ENCODE measurements around the gene PPP2R5C. TPM values are rescaled to one million over a fixed set of nuclear protein-coding genes. Genes with fewer than 3 reads are reported as not detected.
A peak's percentile ranks its signal among the peaks of the same experiment; 100 is the strongest.

PPP2R5C gene
- total RNA-seq, 1 donor from 2014 or later, result 125 TPM

GRCh38 chr14:101929096-101929495 is 167.6 kb downstream of the PPP2R5C start:
- H3K36me3 Mint-ChIP-seq, result peaks cover 5% of the 10 kb centered on the region
- H3K4me3 Mint-ChIP-seq, result no peak overlapping the region
- no peaks in the 10 kb centered on the region for H3K9me3 Mint-ChIP-seq

GRCh38 chr14:101929946-101930345 is 168.4 kb downstream of the PPP2R5C start:
- peaks cover 4% of the 10 kb centered on the region for H3K36me3 Mint-ChIP-seq
- no peaks in the 10 kb centered on the region for H3K4me1 Mint-ChIP-seq
- H3K27me3 Mint-ChIP-seq (ENCODE audit: low read depth), result peaks cover 7% of the 10 kb centered on the region
- no peak overlapping the region for H3K27ac Mint-ChIP-seq
- TF ChIP-seq, protein P1, sequence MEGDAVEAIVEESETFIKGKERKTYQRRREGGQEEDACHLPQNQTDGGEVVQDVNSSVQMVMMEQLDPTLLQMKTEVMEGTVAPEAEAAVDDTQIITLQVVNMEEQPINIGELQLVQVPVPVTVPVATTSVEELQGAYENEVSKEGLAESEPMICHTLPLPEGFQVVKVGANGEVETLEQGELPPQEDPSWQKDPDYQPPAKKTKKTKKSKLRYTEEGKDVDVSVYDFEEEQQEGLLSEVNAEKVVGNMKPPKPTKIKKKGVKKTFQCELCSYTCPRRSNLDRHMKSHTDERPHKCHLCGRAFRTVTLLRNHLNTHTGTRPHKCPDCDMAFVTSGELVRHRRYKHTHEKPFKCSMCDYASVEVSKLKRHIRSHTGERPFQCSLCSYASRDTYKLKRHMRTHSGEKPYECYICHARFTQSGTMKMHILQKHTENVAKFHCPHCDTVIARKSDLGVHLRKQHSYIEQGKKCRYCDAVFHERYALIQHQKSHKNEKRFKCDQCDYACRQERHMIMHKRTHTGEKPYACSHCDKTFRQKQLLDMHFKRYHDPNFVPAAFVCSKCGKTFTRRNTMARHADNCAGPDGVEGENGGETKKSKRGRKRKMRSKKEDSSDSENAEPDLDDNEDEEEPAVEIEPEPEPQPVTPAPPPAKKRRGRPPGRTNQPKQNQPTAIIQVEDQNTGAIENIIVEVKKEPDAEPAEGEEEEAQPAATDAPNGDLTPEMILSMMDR (IDR thresholded peaks at IDR 0.05; ENCODE audit: unreplicated experiment), result no peak
- H3K4me3 Mint-ChIP-seq, result no peak overlapping the region
- no peaks in the 10 kb centered on the region for H3K9me3 Mint-ChIP-seq
- no peak for DNase-seq (ENCODE audit: low spot score in 2 of 2, unreplicated experiment in 2 of 2)

More at GRCh38 chr14:101929096-101929495, 167.6 kb downstream of the PPP2R5C start:
- TF ChIP-seq, protein P1 (IDR thresholded peaks at IDR 0.05; ENCODE audit: unreplicated experiment), result no peak
- Mint-ChIP-seq H3K27ac (no peak overlapping the region), H3K4me1 (no peaks in the 10 kb centered on the region), H3K27me3 (ENCODE audit: low read depth) (peaks cover 2% of the 10 kb centered on the region)
- no peak for DNase-seq (ENCODE audit: low spot score in 2 of 2, unreplicated experiment in 2 of 2)

- Mint-ChIP-seq H3K36me3 (no peaks in the 10 kb centered on the region), H3K27me3 (ENCODE audit: low read depth) (peaks cover 16% of the 10 kb centered on the region), H3K4me1 (no peaks in the 10 kb centered on the region), H3K9me3 (no peaks in the 10 kb centered on the region), H3K4me3 (no peak overlapping the region), H3K27ac (peak overlapping the region; percentile 8)
- TF ChIP-seq, protein P1 (IDR thresholded peaks at IDR 0.05; ENCODE audit: unreplicated experiment), result no peak
- no peak for DNase-seq (ENCODE audit: low spot score in 2 of 2, unreplicated experiment in 2 of 2)
Observed at GRCh38 chr14:101932673-101933072, 171.2 kb downstream of the PPP2R5C start.

DNA sequence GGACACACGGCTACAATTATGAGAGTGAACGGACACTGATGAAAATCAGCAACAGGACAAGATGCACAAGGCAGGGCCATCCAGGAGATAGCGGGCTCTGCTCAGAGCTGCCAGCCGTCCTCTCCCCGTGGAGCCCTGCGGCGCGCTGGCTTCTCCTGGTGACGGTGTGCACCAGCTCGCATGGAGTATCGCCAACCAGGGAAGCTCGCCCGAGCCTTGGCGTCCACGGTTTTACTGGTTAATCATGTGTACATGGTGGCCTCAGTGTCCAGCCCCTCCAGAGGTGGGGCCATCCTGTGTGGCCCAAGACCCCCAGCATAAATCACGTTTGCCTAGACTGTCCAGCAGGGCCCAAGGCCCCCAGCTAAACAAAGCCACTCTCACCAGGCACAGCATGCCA is 171.7 kb downstream of the PPP2R5C start:
- Mint-ChIP-seq H3K27me3 (ENCODE audit: low read depth) (peaks cover 21% of the 10 kb centered on the region), H3K4me1 (no peaks in the 10 kb centered on the region), H3K4me3 (no peak overlapping the region), H3K9me3 (no peaks in the 10 kb centered on the region), H3K27ac (no peak overlapping the region), H3K36me3 (no peaks in the 10 kb centered on the region)
- TF ChIP-seq, protein P1 (IDR thresholded peaks at IDR 0.05; ENCODE audit: unreplicated experiment), result no peak
- DNase-seq (ENCODE audit: low spot score in 2 of 2, unreplicated experiment in 2 of 2), result no peak

DNA sequence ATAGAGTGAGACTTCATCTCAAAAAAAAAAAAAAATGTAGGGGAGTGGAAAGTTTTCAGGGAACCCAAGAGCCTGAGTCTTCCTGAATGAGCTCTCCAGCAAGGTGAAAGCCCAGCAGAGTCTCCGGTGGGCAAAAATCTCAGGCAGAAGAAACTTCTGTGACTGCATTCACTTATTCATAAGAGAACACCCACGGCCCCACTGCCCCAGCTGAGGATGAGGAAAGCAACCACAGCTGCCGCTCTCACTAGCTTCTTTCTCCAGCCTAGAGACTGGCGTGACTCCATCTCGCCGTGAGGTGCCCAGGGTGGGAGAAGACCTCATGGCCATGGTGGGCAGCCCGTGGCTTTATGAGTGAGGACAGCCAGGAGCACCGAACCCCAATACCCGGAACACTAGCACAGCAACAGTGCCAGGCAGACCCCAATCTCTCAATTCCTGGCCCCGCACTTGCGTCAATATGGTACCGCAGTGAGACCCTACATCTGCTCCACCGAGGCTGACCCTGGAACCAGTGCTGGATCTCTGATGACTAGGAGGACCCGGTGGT is 173.2 kb downstream of the PPP2R5C start:
- Mint-ChIP-seq H3K4me3 (no peak overlapping the region), H3K4me1 (no peaks in the 10 kb centered on the region), H3K9me3 (no peaks in the 10 kb centered on the region), H3K27me3 (ENCODE audit: low read depth) (peaks cover 32% of the 10 kb centered on the region), H3K27ac (no peak overlapping the region), H3K36me3 (no peaks in the 10 kb centered on the region)
- TF ChIP-seq, protein P1 (IDR thresholded peaks at IDR 0.05; ENCODE audit: unreplicated experiment), result no peak
- DNase-seq (ENCODE audit: low spot score in 2 of 2, unreplicated experiment in 2 of 2), result no peak
